HG03280 (cell line): ENCODE data around the gene NCAPH2.
A peak's percentile ranks its signal among the peaks of the same experiment; 100 is the strongest.
"Not testable (repeated sequence)": the region's sequence is repeated elsewhere in the genome, so short reads cannot be mapped to it uniquely, and the experiment has no call there.

Source experiments
- ATAC-seq: cut with Tn5 transposase; IDR thresholded peaks from one replicate; pipeline ENCODE4 v1.9.1; 2021; ENCODE audit warnings: mild to moderate bottlenecking, moderate library complexity; ENCODE audit not compliant: unreplicated experiment

Gene NCAPH2

DNA sequence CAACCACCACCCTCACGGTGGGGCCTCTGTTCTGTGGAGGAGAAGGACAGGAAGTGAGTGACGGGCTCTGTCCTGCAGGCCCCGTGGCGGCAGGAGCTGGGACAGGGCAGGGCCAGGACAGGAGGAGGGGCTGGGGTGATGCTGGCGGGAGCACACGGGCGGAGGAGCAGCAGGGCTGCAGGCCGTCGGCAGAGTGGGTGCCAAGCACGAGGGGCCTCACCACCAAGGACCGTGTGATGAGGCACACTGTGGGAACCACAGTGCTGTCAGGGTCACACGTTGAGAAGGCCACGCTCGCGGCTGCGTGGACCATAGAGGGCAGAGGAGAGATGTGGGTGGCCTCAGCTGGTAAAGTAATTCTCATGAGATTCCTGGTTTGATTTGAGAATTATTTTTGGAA, 8.9 kb downstream of the NCAPH2 start:
- ATAC-seq: no peak

DNA sequence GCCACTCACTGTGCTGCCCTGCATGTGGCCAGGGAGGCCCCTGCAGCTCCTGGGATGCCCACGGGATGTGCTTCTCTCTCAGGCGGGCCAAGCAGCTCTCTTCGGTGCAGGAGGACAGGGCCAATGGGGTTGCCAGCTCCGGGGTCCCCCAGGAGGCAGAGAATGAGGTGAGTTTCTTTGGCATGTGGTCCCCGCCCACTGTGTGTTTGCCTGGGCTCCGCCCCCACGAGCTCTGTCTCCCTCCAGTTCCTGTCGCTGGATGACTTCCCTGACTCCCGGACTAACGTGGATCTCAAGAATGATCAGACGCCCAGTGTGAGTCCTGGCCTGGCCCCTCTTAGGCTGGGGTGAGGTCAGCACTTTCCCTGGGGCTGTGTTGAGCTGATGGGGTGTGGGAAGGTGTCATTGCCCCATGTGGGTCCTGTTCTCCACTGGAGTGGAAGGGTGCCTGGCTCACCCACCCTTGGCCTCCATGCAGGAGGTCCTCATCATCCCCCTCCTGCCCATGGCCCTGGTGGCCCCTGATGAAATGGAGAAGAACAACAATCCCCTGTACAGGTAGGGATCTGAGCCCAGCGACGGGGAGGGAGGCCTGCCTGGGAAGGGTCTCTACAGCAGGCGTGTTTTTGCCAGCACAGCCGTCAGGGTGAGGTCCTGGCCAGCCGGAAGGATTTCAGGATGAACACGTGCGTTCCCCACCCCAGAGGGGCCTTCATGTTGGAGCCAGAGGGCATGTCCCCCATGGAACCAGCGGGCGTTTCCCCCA, 9.7 kb downstream of the NCAPH2 start:
- ATAC-seq: no peak

DNA sequence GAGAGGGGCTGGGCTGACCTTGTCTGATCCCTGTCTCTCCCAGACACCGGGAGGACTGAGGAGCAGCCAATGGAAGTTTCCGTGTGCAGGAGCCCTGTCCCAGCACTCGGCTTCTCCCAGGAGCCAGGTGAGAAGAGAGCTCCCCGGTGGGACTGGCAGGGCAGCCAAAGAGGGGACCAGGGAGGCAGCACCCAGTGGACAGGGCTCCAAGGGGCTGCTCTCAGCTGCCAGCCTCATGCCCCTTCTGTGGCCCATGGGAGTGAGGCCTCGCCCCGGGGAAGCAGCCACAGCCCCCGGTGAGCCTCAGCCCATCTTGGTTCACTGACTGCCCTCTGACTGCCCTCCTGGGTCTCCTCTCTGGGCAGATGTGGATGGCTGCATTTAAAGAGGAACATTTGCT, 10.6 kb downstream of the NCAPH2 start:
- no peak for ATAC-seq

- no peak for ATAC-seq
Measured at GRCh38 chr22:50519151-50519550, 11.1 kb downstream of the NCAPH2 start.

GRCh38 chr22:50520184-50520583, 12.2 kb downstream of the NCAPH2 start:
- not testable (repeated sequence) for ATAC-seq

- no peak for ATAC-seq
Measured at GRCh38 chr22:50520826-50521453, 12.9 kb downstream of the NCAPH2 start.

DNA sequence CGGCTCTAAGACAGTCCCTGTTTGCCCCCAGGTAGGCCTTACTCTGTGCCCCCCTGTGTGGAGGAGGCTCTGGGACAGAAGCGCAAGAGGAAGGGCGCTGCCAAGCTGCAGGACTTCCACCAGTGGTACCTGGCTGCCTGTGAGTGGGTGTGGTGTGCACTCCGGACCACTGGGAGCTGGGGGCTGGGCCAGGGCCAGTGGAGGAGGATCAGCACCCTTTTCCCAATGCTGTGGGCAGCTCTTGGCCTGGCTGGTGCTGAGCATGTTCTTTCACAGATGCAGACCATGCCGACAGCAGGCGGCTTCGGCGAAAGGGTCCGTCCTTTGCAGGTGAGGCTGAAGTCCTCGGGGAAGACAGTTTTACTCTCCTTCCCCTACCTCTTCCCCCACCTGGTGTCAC, 13.7 kb downstream of the NCAPH2 start:
- ATAC-seq: no peak

DNA sequence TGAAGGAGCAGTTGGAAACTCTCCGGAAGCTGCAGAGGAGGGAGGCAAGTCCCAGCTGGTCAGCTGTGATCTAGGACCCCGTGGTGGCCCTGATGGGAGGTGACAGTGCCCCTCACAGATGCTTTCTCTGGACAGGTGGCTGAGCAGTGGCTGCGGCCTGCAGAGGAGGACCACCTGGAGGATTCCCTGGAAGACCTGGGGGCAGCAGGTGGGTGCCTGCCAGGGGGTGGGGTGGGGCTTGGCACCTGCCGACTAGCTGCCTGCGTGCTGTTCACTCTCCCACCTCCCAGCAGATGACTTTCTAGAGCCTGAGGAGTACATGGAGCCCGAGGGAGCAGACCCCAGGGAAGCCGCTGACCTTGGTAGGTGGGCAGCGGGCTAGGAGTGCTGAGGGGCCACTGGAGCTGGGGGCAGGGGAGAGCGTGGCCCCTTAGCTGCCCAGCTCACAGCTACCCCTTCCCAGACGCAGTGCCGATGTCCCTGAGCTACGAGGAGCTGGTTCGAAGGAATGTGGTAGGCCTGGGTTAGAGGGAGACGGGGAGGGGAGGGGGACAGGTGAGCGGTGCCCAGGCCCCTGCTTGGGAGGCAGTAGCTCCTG, 14.3 kb downstream of the NCAPH2 start:
- ATAC-seq: no peak

DNA sequence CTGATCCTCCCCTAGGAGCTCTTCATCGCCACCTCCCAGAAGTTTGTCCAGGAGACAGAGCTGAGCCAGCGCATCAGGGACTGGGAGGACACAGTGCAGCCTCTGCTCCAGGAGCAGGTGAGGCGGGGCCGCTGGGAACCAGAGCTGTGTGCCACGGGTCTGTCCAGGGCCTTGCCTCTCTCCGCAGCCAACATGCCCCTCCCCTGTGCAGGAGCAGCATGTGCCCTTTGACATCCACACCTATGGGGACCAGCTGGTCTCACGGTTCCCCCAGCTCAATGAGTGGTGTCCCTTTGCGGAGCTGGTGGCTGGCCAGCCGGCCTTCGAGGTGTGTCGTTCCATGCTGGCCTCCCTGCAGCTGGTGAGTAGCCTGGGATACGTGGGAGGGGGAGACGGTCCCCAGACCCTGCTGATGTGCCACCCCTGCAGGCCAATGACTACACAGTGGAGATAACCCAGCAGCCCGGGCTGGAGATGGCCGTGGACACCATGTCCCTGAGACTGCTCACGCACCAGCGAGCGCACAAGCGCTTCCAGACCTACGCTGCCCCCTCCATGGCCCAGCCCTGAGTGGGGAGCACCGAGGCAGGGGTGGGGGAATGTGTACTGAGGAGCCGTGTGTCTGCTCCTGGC, 14.9 kb downstream of the NCAPH2 start:
- no peak for ATAC-seq

DNA sequence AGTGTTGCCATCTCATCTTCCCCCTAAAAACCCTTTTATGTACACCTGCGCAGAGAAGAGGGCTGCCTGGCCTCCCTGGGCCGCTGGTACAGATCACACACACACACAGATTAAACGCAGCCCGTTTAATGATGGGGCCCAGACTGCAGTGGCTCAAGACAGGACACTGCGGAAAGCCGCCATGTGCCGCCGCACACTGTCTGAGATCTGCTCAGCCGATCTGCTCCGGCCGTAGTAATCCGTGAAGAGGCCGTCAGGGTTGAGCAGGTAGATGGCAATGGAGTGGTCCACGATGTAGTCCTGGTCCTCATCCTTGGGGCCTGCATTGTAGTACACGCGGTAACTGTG, 15.4 kb downstream of the NCAPH2 start:
- no peak for ATAC-seq

- no peak for ATAC-seq
Measured at GRCh38 chr22:50523806-50524675, 16.0 kb downstream of the NCAPH2 start.

DNA sequence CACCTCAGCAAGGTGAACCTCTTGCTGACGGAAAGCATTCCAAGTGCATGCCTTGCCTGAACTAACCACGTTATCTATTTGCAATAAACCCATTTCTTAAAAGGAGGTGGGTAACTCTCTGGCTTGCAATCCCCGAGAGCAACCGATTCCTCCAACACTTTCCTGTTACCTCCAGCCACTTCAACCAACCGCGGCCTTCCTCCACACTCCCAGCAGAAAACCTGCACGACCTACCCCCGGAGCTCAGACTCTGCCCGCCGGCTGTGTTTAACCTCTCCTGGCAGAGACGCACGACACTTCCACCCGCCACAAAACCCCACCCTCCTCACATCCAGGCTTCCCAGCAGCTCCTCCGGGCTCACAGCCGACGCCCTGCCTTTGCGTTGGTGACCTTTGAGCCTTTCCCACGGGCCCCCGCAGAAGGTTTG, 16.7 kb downstream of the NCAPH2 start:
- no peak for ATAC-seq

- peak; percentile 41 for ATAC-seq
Measured at GRCh38 chr22:50525104-50525857, 17.3 kb downstream of the NCAPH2 start, which contains the start of gene SCO2. Gene SCO2 (minus strand): TSS chr22:50525598. CDS start chr22:50524411, 1,187 bp downstream.

DNA sequence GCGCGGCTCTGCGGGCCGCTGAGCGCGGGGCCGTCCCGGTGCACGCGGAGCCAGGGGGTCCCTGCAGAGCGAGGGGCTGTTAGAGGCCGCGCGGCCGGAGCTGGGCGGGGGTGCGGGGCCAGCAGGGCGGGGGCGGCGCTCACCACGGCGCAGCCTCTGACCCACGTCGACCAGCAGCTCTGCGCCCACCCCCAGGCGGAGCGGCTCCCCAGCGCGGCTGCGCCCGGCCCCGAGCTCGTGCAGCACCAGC, 17.8 kb downstream of the NCAPH2 start:
- no peak for ATAC-seq

GRCh38 chr22:50526108-50526833, 18.2 kb downstream of the NCAPH2 start:
- peak; percentile 25 for ATAC-seq

DNA sequence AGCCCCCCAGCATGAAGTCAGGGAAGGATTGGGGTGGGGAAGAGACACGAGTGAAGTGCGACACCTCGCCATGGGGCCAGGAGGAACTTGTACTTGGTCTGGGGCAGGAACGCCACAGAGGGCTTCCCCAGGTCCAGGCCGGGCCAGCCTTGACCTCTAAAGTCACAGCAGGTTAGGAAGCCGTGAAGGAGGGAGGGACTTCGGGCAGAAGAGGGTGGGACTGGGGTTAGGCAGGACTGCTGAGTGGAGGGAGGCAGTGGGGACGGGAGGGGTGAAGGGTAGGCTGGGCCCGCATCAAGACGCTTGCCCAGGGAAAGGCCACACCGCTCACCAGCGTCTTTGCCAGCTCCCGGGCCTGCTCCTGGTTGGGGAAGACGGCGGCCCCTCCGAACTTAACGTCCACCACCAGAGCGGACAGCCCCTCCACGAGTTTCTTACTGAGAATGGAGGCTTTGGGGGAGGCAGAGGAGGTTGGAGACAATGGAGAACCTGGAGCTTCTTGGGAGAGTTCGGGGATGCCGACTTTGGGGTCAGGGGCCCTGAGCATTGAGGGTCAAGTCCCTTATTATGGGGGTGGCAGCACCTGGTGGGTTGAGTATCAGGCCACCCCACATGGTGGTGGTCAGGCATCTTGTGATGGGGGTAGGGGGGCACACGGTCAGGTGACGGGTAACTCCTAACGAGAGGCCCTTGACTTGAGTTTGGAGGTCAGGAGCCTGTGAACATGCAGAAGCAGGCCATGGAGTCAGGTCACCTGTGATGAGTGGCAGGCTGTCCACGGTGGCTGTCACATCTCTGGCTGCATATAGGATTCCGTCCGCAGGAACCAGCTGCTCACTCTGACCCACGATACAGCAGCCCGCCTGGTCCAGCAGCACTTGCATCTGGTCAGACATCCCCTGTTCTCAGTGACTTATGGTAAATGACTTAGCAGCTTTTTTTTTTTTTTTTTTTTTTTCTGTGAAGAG, 19.1 kb downstream of the NCAPH2 start:
- ATAC-seq: no peak

GRCh38 chr22:50527921-50528681, 20.1 kb downstream of the NCAPH2 start:
- ATAC-seq: no peak
